A204.1 (cell line): ENCODE results near the gene SPRTN.
A peak's percentile ranks its signal among the peaks of the same experiment; 100 is the strongest.
"Not testable (repeated sequence)": the region's sequence is repeated elsewhere in the genome, so short reads cannot be mapped to it uniquely, and the experiment has no call there.

Source experiments
- FAIRE-seq: peaks from 2 replicates; lab custom pipeline; 2012; peaks lifted over from hg19 to GRCh38; lab: Jason Lieb, UNC

SPRTN gene

GRCh38 chr1:231337043-231337471, 1.0 kb upstream of the SPRTN start:
- FAIRE-seq: no peak

GRCh38 chr1:231337472-231338269, 422 bp upstream of the SPRTN start, which contains the start of gene EXOC8:
Gene EXOC8 (minus strand): TSS chr1:231337852. CDS start chr1:231337745, 107 bp downstream.
- peak; percentile 72 for FAIRE-seq

GRCh38 chr1:231340328-231341013, 2.4 kb downstream of the SPRTN start:
- FAIRE-seq: no peak

- no peak for FAIRE-seq
Observed at GRCh38 chr1:231347961-231348360, 9.9 kb downstream of the SPRTN start.

- FAIRE-seq: no peak
Observed at GRCh38 chr1:231348442-231348841, 10.3 kb downstream of the SPRTN start.

GRCh38 chr1:231348856-231349255, 10.8 kb downstream of the SPRTN start:
- FAIRE-seq: not testable (repeated sequence)

- FAIRE-seq: no peak
Observed at GRCh38 chr1:231351816-231352215, 13.7 kb downstream of the SPRTN start.

- FAIRE-seq: no peak
Observed at GRCh38 chr1:231353086-231353485, 15.0 kb downstream of the SPRTN start.

- no peak for FAIRE-seq
Observed at GRCh38 chr1:231354330-231355020, 16.4 kb downstream of the SPRTN start.

- no peak for FAIRE-seq
Observed at GRCh38 chr1:231355171-231355570, 17.1 kb downstream of the SPRTN start.

- no peak for FAIRE-seq
Observed at GRCh38 chr1:231357187-231357772, 19.2 kb downstream of the SPRTN start.

- peak; percentile 97 for FAIRE-seq
Observed at GRCh38 chr1:231357831-231358354, 19.8 kb downstream of the SPRTN start.

GRCh38 chr1:231359113-231359512, 21.0 kb downstream of the SPRTN start:
- FAIRE-seq: no peak

GRCh38 chr1:231362325-231362724, 24.2 kb downstream of the SPRTN start:
- no peak for FAIRE-seq

GRCh38 chr1:231363624-231364023, 25.5 kb downstream of the SPRTN start:
- FAIRE-seq: no peak

- no peak for FAIRE-seq
Observed at GRCh38 chr1:231364192-231364591, 26.1 kb downstream of the SPRTN start.

- FAIRE-seq: no peak
Observed at GRCh38 chr1:231369282-231369681, 31.2 kb downstream of the SPRTN start.

- no peak for FAIRE-seq
Observed at GRCh38 chr1:231372501-231372900, 34.4 kb downstream of the SPRTN start.

GRCh38 chr1:231374394-231374793, 36.3 kb downstream of the SPRTN start:
- no peak for FAIRE-seq

GRCh38 chr1:231376101-231376500, 38.0 kb downstream of the SPRTN start:
- no peak for FAIRE-seq

GRCh38 chr1:231376875-231377549, 38.9 kb downstream of the SPRTN start:
- FAIRE-seq: no peak

GRCh38 chr1:231381729-231382128, 43.6 kb downstream of the SPRTN start:
- no peak for FAIRE-seq
